IMR-90 (cell line): ENCODE results near the gene HTR2B. TPM values are rescaled to one million over a fixed set of nuclear protein-coding genes. Genes with fewer than 3 reads are reported as not detected.

Source experiments
- ATAC-seq: fragments of 200-7000 bp; cut with Tn5 transposase; 2 replicates; pipeline ENCODE4 v1.9.1; 2020; ENCODE audit warnings: low read depth, mild to moderate bottlenecking, moderate library complexity
- BruUV-seq: library from RNA; stranded (reverse); fragments of 400-500 nt; replicated peaks from 2 replicates; lab custom pipeline; 2021; lab: Mats Ljungman, UMichigan
- CTCF ChIA-PET: fragments of 300-600 bp; formaldehyde crosslinking; extraction: SDS; loops from one replicate; lab custom pipeline; 2021; ENCODE audit warnings: antibody characterized with exemption; lab: Yijun Ruan, JAX
- POLR2A ChIA-PET: fragments of 300-600 bp; sonication (Branson Sonifier 250); formaldehyde crosslinking; loops from one replicate; lab custom pipeline; 2022; ENCODE audit warnings: antibody characterized with exemption; ENCODE audit not compliant: unreplicated experiment; lab: Charles Lee
- DNase-seq: peaks from one replicate; pipeline ENCODE4 v3.0.0; 2013
- H2AFZ ChIP-seq: replicated peaks from 2 replicates; pipeline ENCODE3; 2013; ENCODE audit warnings: low read length, mild to moderate bottlenecking; ENCODE audit not compliant: poor library complexity
- H2AK5ac ChIP-seq: 2 replicates; pipeline ENCODE4 v1.6.1; 2013; ENCODE audit warnings: low read depth, low read length, inconsistent platforms
- H2AK9ac ChIP-seq: replicated peaks from 2 replicates; pipeline ENCODE3; 2013; ENCODE audit warnings: mild to moderate bottlenecking, low read depth, low read length, moderate library complexity; ENCODE audit not compliant: poor library complexity
- H2BK120ac ChIP-seq: 2 replicates; pipeline ENCODE4 v1.6.1; 2013; ENCODE audit warnings: low read depth, low read length, inconsistent platforms
- H2BK15ac ChIP-seq: 3 replicates; pipeline ENCODE4 v1.6.1; 2013; ENCODE audit warnings: low read depth, low read length, inconsistent platforms
- H2BK20ac ChIP-seq: 2 replicates; pipeline ENCODE4 v1.6.1; 2013; ENCODE audit warnings: low read depth, mild to moderate bottlenecking, inconsistent platforms, low read length, moderate library complexity
- H2BK5ac ChIP-seq: 2 replicates; pipeline ENCODE4 v1.6.1; 2013; ENCODE audit warnings: mild to moderate bottlenecking, low read depth, low read length, inconsistent platforms; ENCODE audit not compliant: poor library complexity, severe bottlenecking
- H3K14ac ChIP-seq: replicated peaks from 2 replicates; pipeline ENCODE4 v1.6.1; 2013; ENCODE audit warnings: low read depth, low read length, inconsistent platforms
- H3K18ac ChIP-seq: 2 replicates; pipeline ENCODE4 v1.6.1; 2013; ENCODE audit warnings: low read depth, low read length, control low read depth
- H3K23ac ChIP-seq: 2 replicates; pipeline ENCODE4 v1.6.1; 2013; ENCODE audit warnings: low read depth, low read length, inconsistent platforms
- H3K27ac ChIP-seq: 2 replicates; pipeline ENCODE4 v1.5.1; 2013; ENCODE audit warnings: mild to moderate bottlenecking, control low read depth, low read length; ENCODE audit not compliant: insufficient read depth
- H3K27me3 ChIP-seq: 2 replicates; pipeline ENCODE4 v1.6.1; 2013; ENCODE audit warnings: low read length; ENCODE audit not compliant: control insufficient read depth, insufficient read depth
- H3K36me3 ChIP-seq: 2 replicates; pipeline ENCODE4 v1.6.1; 2013; ENCODE audit warnings: low read length, mixed read lengths; ENCODE audit not compliant: control insufficient read depth, insufficient read depth
- H3K4ac ChIP-seq: 2 replicates; pipeline ENCODE4 v1.6.1; 2013; ENCODE audit warnings: low read depth, low read length, inconsistent platforms
- H3K4me1 ChIP-seq: 2 replicates; pipeline ENCODE4 v1.6.1; 2013; ENCODE audit warnings: low read length, mixed read lengths; ENCODE audit not compliant: control insufficient read depth, insufficient read depth
- H3K4me2 ChIP-seq: 2 replicates; pipeline ENCODE4 v1.6.1; 2013; ENCODE audit warnings: low read depth, mild to moderate bottlenecking, control low read depth, low read length, moderate library complexity
- H3K4me3 ChIP-seq: 2 replicates; pipeline ENCODE4 v1.5.1; 2013; ENCODE audit warnings: low read depth, mild to moderate bottlenecking, control low read depth, low read length, moderate library complexity; ENCODE audit not compliant: insufficient read depth
- H3K56ac ChIP-seq: 2 replicates; pipeline ENCODE4 v1.6.1; 2013; ENCODE audit warnings: low read length, inconsistent platforms; ENCODE audit not compliant: insufficient read depth; ENCODE audit errors: extremely low read depth
- H3K79me1 ChIP-seq, 2 experiments: 2 replicates each; pipeline ENCODE4 v1.6.1; 2013; ENCODE audit warnings: low read length in 2 of 2, inconsistent platforms in 1 of 2, low read depth in 1 of 2
- H3K9ac ChIP-seq: 2 replicates; pipeline ENCODE4 v1.6.1; 2013; ENCODE audit warnings: low read depth, low read length, control low read depth
- H3K9me1 ChIP-seq: 2 replicates; pipeline ENCODE4 v1.6.1; 2013; ENCODE audit warnings: low read length, inconsistent platforms; ENCODE audit not compliant: insufficient read depth
- H3K9me3 ChIP-seq: 2 replicates; pipeline ENCODE4 v1.6.1; 2013; ENCODE audit warnings: low read length; ENCODE audit not compliant: control insufficient read depth, insufficient read depth
- H4K20me1 ChIP-seq: 2 replicates; pipeline ENCODE4 v1.6.1; 2013; ENCODE audit warnings: low read length, inconsistent platforms; ENCODE audit not compliant: insufficient read depth
- H4K5ac ChIP-seq: 2 replicates; pipeline ENCODE4 v1.6.1; 2013; ENCODE audit warnings: mild to moderate bottlenecking, low read depth, low read length, control low read depth
- H4K8ac ChIP-seq, 2 experiments: 2 replicates each; pipeline ENCODE4 v1.6.1; 2013; ENCODE audit warnings: low read depth in 2 of 2, low read length in 2 of 2, control low read depth in 1 of 2, inconsistent platforms in 1 of 2
- H4K91ac ChIP-seq: 2 replicates; pipeline ENCODE4 v1.6.1; 2013; ENCODE audit warnings: low read depth, low read length, inconsistent platforms; ENCODE audit not compliant: insufficient read depth
- BHLHE40 ChIP-seq: fragments of 150-350 bp; IDR thresholded peaks from 2 replicates; pipeline ENCODE4 v1.6.1; 2016; ENCODE audit warnings: mild to moderate bottlenecking, low read depth, low read length
- CEBPB ChIP-seq: IDR thresholded peaks from 2 replicates; pipeline ENCODE4 v1.6.1; 2012; ENCODE audit warnings: low read depth, low read length, improper control_type of control experiment
- CHD1 ChIP-seq: IDR thresholded peaks from 2 replicates; pipeline ENCODE4 v1.6.1; 2012; ENCODE audit warnings: low read depth, low read length, improper control_type of control experiment
- FOS ChIP-seq: fragments of 150-350 bp; IDR thresholded peaks from 2 replicates; pipeline ENCODE4 v1.6.1; 2016; ENCODE audit warnings: low read depth, low read length
- MAFK ChIP-seq: IDR thresholded peaks from 2 replicates; pipeline ENCODE4 v1.6.1; 2012; ENCODE audit warnings: low read depth, low read length, improper control_type of control experiment
- MAZ ChIP-seq: IDR thresholded peaks from 2 replicates; pipeline ENCODE4 v1.6.1; 2012; ENCODE audit warnings: low read depth, mild to moderate bottlenecking, low read length, improper control_type of control experiment, moderate library complexity, borderline replicate concordance
- MXI1 ChIP-seq: IDR thresholded peaks from 2 replicates; pipeline ENCODE4 v1.6.1; 2012; ENCODE audit warnings: low read depth, mild to moderate bottlenecking, low read length, moderate library complexity, borderline replicate concordance
- NFE2L2 ChIP-seq: fragments of 150-350 bp; IDR thresholded peaks from 2 replicates; pipeline ENCODE4 v1.6.1; 2016; ENCODE audit warnings: low read depth, mild to moderate bottlenecking, low read length
- POLR2A ChIP-seq: IDR thresholded peaks from 2 replicates; pipeline ENCODE4 v1.6.1; 2012; ENCODE audit warnings: mild to moderate bottlenecking, low read depth, low read length
- RAD21 ChIP-seq: IDR thresholded peaks from 2 replicates; pipeline ENCODE4 v1.6.1; 2012; ENCODE audit warnings: low read length, improper control_type of control experiment
- RCOR1 ChIP-seq: IDR thresholded peaks from 2 replicates; pipeline ENCODE4 v1.6.1; 2012; ENCODE audit warnings: mild to moderate bottlenecking, low read length, improper control_type of control experiment; ENCODE audit not compliant: insufficient replicate concordance
- RFX5 ChIP-seq: IDR thresholded peaks from 2 replicates; pipeline ENCODE4 v1.8.0; 2012; ENCODE audit warnings: low read depth, mild to moderate bottlenecking, low read length, moderate library complexity
- SMC3 ChIP-seq: fragments of 150-350 bp; IDR thresholded peaks from 2 replicates; pipeline ENCODE4 v1.6.1; 2016; ENCODE audit warnings: low read depth, mild to moderate bottlenecking, antibody characterized with exemption, low read length, moderate library complexity
- USF2 ChIP-seq: fragments of 150-350 bp; IDR thresholded peaks from 2 replicates; pipeline ENCODE4 v1.6.1; 2017; ENCODE audit warnings: mild to moderate bottlenecking, antibody characterized with exemption, low read length, low read depth
- WGBS, 2 experiments: methylation state at CpG; one replicate each; pipeline versions ENCODE4 v1.1.5 to v1.1.7; 2013; ENCODE audit warnings: missing lambda C conversion rate in 2 of 2; ENCODE audit not compliant: insufficient read length in 1 of 2; ENCODE audit errors: extremely low coverage in 2 of 2; 5-methylcytosine and 5-hydroxymethylcytosine counted together
- dilution Hi-C: fragments of 300-500 bp; cut with HindIII; formaldehyde crosslinking; loops from one replicate; pipeline ENCODE4 v1.14.3; 2018; ENCODE audit warnings: low sequenced_read_pairs; ENCODE audit not compliant: unreplicated experiment
- in situ Hi-C: fragments of 300-500 bp; cut with MboI; formaldehyde crosslinking; loops from 3 replicates; pipeline ENCODE4 v1.14.3; 2019; ENCODE audit warnings: low sequenced_read_pairs, inconsistent platforms, mixed read lengths
- intact Hi-C: fragments of 100-400 bp; cut with micrococcal nuclease; formaldehyde crosslinking; loops from 2 replicates; pipeline ENCODE4 v1.10.0; 2022
- polyA plus RNA-seq, 3 experiments: library from polyadenylated mRNA; depleted of rRNA; stranded (reverse); fragments of >200 nt; gene quantifications; 2 replicates each; pipeline ENCODE4 v1.2.3, GENCODE V29; 2012; ENCODE audit warnings: low replicate concordance in 1 of 3
- total RNA-seq: library from RNA; depleted of rRNA; stranded (reverse); fragments of >200 nt; gene quantifications from 2 replicates; pipeline ENCODE4 v1.2.3, GENCODE V29; 2012
- TF ChIP-seq, protein P1 (sequence below): conservative IDR thresholded peaks from 2 replicates; pipeline ENCODE4 v1.5.1; 2012; ENCODE audit warnings: mild to moderate bottlenecking, low read depth, low read length, improper control_type of control experiment
- TF ChIP-seq, protein P2 (sequence below): fragments of 150-350 bp; IDR thresholded peaks from 2 replicates; pipeline ENCODE4 v1.6.1; 2016; ENCODE audit warnings: low read depth, mild to moderate bottlenecking, low read length, moderate library complexity, borderline replicate concordance

Gene HTR2B
- total and polyA plus RNA-seq, 2 of the 4 experiments (the other 2 are of a cell fraction) = 0.26 to 0.72 TPM

GRCh38 chr2:231169488-231169887 is 44.6 kb upstream of the HTR2B start:
- H3K4me2 ChIP-seq = no peak overlapping the region
- H2BK5ac ChIP-seq = peak overlapping the region; percentile 38
- no peak for DNase-seq
- no peak overlapping the region for H2AFZ ChIP-seq
- POLR2A ChIA-PET = no interaction called here
- peak overlapping the region in 1 of 2 experiments; percentile 52; a peak in 2 of 4 replicates for H4K8ac ChIP-seq
- no peak overlapping the region for H3K56ac ChIP-seq
- no peak overlapping the region for H3K23ac ChIP-seq
- H3K18ac ChIP-seq = peak overlapping the region; percentile 68
- H3K79me1 ChIP-seq = peaks cover 8 to 36% of the 10 kb centered on the region in 2 experiments; a peak in 3 of 4 replicates
- peaks cover 6% of the 10 kb centered on the region for H3K4me1 ChIP-seq
- H2BK120ac ChIP-seq = peak overlapping the region; percentile 79; the same call in 1 of the 2 replicates
- no peak; the same call in 1 of the 2 replicates for ATAC-seq
- no peaks in the 10 kb centered on the region for H3K9me3 ChIP-seq
- peak overlapping the region; percentile 17; the same call in 1 of the 2 replicates for H4K91ac ChIP-seq
- dilution Hi-C loops = no loop called here
- WGBS, 2 experiments = 93% methylated on average over 2 of the region's 3 CpGs; no CpG with 5 or more reads in 1 of the 2 experiments
- H3K4me3 ChIP-seq = no peak overlapping the region
- H3K9me1 ChIP-seq = peaks cover 4% of the 10 kb centered on the region
- intact Hi-C loops = loop anchor here (2.0 kb wide), 1 partner anchor 39 kb away; no protein-coding TSS in a partner anchor
- no peaks in the 10 kb centered on the region for H3K27me3 ChIP-seq
- H3K27ac ChIP-seq = peak overlapping the region; percentile 21; the same call in 1 of the 2 replicates
- in situ Hi-C loops = no loop called here
- peak overlapping the region; percentile 39 for H4K5ac ChIP-seq
- H3K36me3 ChIP-seq = peaks cover 15% of the 10 kb centered on the region
- H3K9ac ChIP-seq = no peak overlapping the region
- peak overlapping the region; percentile 58; the same call in 1 of the 2 replicates for H3K4ac ChIP-seq
- H3K14ac ChIP-seq = peak overlapping the region; percentile 44
- CTCF ChIA-PET = no interaction called here
- no peak overlapping the region for H2AK9ac ChIP-seq
- no TSS peak for BruUV-seq
- no peak overlapping the region; the same call in 2 of the 3 replicates for H2BK15ac ChIP-seq
- TF ChIP-seq USF2 (no peak), BHLHE40 (no peak), RAD21 (no peak), MAFK (no peak), NFE2L2 (no peak), CEBPB (no peak), FOS (no peak), POLR2A (no peak), RFX5 (no peak), SMC3 (no peak), RCOR1 (no peak), MAZ (no peak), MXI1 (no peak), CHD1 (no peak)
- TF ChIP-seq, protein P1, sequence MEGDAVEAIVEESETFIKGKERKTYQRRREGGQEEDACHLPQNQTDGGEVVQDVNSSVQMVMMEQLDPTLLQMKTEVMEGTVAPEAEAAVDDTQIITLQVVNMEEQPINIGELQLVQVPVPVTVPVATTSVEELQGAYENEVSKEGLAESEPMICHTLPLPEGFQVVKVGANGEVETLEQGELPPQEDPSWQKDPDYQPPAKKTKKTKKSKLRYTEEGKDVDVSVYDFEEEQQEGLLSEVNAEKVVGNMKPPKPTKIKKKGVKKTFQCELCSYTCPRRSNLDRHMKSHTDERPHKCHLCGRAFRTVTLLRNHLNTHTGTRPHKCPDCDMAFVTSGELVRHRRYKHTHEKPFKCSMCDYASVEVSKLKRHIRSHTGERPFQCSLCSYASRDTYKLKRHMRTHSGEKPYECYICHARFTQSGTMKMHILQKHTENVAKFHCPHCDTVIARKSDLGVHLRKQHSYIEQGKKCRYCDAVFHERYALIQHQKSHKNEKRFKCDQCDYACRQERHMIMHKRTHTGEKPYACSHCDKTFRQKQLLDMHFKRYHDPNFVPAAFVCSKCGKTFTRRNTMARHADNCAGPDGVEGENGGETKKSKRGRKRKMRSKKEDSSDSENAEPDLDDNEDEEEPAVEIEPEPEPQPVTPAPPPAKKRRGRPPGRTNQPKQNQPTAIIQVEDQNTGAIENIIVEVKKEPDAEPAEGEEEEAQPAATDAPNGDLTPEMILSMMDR = no peak
- TF ChIP-seq, protein P2, sequence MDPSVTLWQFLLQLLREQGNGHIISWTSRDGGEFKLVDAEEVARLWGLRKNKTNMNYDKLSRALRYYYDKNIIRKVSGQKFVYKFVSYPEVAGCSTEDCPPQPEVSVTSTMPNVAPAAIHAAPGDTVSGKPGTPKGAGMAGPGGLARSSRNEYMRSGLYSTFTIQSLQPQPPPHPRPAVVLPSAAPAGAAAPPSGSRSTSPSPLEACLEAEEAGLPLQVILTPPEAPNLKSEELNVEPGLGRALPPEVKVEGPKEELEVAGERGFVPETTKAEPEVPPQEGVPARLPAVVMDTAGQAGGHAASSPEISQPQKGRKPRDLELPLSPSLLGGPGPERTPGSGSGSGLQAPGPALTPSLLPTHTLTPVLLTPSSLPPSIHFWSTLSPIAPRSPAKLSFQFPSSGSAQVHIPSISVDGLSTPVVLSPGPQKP = no peak
- peak overlapping the region; percentile 54; the same call in 1 of the 2 replicates for H2AK5ac ChIP-seq
- peak overlapping the region; percentile 84; the same call in 1 of the 2 replicates for H2BK20ac ChIP-seq
- no peaks in the 10 kb centered on the region for H4K20me1 ChIP-seq
